GM18505 (cell line): Measurements from ENCODE around the gene BABAM2.

ENCODE experiments used
- ATAC-seq: cut with Tn5 transposase; IDR thresholded peaks from one replicate; pipeline ENCODE4 v1.9.1; 2021; ENCODE audit not compliant: unreplicated experiment
- POLR2A ChIP-seq: IDR thresholded peaks from 4 replicates; pipeline ENCODE4 v1.6.1; 2011; ENCODE audit warnings: borderline replicate concordance; ENCODE audit not compliant: insufficient read depth, insufficient read length; ENCODE audit errors: extremely low read depth

The BABAM2 gene

DNA sequence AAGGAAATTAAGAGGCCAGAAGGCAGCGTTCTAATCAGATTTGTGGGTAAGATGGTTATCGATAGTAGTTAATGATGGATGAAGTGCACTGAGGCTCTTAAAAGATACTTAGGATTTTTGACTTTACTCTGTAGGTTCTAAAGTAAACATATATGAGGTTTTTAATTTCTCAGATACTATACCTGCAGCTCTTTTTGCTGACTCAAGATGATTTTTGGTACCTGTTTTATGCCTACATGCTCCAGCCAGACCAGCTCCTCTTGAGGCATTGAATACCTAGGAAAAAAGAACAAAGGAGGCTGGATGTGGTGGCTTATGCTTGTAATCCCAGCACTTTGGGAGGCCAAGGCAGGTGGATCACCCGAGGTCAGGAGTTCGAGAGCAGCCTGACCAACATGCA is 260.5 kb downstream of the BABAM2 start:
- ATAC-seq: no peak
- TF ChIP-seq POLR2A: no peak

DNA sequence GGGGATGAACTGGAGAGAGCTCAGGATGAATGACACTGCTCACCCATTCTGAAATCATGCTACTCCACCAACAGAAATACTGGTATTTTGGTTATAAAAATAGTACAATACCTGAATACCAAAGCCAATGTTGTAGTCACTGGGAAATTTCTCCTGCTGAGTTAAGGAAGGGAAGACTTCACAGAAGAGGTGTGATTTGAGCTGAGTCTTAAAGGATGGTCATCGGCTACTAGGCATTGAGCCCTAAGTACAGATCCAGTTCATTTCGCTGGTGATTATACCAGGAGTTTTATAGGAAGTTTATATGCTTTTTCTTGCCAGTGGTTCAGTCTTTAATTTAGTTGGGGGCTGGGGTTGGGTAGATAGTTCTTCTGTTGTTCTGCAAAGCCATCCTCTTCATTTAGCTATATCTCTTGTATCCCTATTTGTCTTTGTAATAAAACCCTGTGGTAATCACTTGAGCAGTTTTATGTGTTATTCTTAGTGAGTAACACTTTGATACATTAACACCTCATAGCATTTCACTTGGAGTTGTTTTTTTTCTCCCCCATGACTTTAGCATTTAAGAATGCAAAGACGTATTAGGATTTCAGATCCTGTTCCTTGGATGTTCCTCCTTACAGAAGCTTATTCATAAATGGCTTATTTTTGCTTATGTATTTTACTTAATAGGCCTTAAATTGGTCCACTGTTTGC is 262.2 kb downstream of the BABAM2 start:
- ATAC-seq: no peak
- no peak for TF ChIP-seq POLR2A

DNA sequence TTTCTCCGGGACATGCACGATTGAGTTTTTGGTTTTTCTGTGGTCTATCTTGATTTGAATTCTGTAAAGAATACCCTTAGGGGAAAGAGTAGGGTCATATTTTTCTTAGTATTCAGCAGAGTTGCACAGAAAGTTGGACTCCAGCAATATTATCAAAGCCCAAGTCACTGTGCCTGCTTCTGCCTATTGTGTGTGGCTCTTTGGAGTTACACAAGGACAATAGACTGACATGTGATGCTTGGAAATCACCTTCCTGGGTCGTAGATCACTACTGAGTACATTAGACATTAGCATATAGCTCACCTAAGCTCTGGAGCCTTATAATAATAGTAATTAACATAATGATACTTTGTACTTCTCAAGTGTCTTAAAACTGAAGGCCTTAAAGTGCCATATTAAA is 263.3 kb downstream of the BABAM2 start:
- no peak for ATAC-seq
- TF ChIP-seq POLR2A: no peak

DNA sequence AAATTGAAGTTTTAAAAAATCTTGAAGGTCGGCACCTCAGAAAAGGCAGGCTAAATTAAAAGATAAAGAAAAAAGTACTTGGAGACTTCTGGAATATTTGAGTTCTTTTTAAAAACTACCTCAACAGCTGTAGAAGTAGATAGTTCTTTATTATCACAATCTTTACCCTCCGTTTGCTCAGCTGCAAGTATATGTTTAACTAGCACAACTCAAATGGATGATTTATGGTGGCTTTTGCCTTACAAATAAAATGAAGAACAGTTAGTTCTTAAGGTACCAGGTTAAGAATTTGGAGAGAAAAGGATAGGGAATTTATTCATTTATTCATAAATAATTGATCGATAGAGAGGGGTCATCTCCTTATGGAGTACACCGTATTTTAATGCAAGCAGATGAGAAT is 264.6 kb downstream of the BABAM2 start:
- ATAC-seq: no peak
- no peak for TF ChIP-seq POLR2A

- no peak for TF ChIP-seq POLR2A
- ATAC-seq: no peak
Measured at GRCh38 chr2:28155627-28156026, 265.1 kb downstream of the BABAM2 start.

DNA sequence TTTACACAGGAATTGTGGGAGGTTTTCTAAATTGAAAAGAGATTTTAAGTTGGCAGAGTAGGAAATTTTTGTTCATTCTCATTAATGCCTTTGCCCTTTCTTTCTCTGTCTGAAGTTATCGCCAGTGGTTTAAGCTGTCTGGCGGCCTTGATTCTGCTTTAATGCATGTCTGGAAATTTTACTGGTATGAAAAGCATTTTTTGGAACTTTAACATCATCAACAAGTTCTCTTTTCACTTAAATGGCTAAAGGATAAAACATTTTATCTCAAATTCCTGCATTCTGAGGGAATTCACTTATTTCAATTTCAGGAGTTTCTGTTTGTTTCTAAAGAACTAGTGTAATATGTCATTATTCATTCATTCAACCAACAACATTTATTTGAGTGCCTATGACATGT is 268.3 kb downstream of the BABAM2 start:
- ATAC-seq: no peak
- no peak for TF ChIP-seq POLR2A

DNA sequence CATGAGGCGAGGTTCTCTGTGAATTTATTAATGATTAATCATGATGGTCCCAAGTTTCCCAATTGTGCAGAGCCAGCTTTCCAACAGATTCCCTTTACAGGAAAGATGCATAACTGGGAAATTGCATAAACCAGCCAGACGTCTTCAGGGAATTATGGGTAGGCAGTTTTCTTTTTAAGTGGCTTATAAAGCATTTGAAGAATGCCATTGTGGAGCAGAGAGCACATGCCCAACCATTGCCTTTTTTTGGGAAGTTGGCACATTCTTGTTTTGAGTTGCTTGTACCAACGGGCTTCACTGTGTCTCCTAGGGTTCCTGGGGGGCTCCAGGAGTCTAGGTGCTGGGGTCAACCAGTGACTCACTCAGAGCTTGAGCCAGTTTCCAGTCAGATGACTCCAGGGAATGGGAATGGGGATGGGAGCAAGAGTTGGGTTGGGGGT is 270.5 kb downstream of the BABAM2 start:
- ATAC-seq: no peak
- no peak for TF ChIP-seq POLR2A

DNA sequence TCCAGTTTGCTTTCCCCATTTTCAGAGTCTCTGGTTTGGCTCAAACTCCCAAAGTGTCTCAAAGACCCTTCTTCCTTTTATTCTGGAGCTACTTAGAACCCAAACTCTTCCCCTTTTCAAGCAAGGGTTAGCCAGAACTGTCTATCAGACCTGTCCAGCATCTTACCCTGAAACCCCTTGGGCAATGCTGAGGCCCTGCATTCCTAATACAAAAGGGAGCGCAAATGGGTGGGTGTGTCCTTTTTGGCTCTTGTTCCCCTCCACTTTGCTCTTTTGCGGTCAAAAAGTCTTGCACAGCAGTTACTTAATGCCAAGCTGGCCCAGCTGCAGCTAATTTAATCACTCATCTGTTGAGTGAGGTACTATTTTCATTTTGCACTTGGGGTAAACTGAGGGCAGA is 270.9 kb downstream of the BABAM2 start:
- TF ChIP-seq POLR2A: no peak
- ATAC-seq: no peak

DNA sequence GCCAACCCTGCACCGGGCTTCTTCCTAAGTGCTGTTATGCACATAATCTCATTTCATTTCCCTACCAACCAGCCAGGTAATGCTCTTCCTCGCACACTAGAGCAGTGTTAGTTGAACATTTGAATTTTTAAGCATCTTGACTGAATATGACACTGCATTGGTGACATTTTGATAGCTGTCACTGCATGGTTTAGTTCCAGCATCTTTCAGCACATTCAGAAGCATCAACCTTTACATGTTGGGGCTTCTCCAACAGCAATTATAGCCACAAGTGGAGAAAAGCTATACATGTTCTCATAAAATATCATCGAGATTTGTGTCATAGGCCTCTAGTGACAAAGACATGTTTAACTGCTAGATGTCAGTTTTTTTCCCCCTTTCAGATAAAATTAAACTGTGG is 272.0 kb downstream of the BABAM2 start:
- TF ChIP-seq POLR2A: no peak

DNA sequence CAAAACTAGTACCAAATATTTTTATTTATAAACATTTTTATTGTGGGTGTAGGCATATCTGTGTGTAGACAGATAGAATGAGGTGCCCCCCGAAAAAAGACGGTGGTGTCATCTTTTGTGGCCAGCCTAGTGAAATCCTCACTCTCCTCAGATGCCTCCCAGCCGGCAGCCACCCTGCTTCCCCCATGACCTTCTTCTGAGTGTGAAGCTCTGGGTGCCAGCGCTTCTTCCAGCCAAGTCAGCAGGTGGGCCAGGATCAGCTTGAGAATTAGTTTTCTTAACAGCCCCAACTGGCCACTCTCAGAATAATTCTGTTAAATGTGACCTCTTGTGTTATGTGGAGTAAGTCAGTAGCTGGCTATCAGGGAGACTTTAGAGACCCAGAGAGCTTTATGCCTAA is 272.5 kb downstream of the BABAM2 start:
- no peak for TF ChIP-seq POLR2A
- no peak for ATAC-seq

More for the DNA sequence above, 272.0 kb downstream of the BABAM2 start:
- no peak for ATAC-seq

DNA sequence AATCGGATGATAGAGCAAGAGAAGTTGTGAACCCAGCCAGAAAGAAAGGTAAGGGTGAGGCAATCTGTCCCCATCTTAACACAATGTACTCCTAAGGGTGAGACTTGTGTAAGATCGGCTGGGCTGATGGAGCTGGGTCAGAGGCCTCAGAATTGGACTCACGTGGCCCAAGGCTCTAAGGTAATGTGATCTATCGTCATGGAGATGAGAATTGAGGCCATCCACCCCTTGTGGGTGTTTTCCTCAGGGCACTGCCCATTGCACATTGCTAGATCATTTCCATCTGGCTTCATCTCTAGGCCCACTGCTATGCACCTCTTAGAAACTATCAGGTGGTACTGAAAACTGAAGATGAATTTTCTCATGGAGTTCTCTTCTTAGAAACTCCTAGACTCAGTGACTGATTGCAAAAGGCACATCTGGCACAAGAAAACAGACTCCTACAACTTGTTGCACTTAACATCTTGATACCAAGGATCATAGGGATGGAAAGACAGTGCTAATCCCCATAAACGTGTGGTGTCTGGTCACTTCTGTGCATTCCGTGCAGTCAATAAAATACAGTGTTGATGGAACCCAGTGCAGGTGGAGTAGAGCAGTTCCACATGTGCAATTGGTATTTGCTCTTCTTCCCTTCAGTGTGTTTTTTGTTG is 273.2 kb downstream of the BABAM2 start:
- no peak for TF ChIP-seq POLR2A
- no peak for ATAC-seq

DNA sequence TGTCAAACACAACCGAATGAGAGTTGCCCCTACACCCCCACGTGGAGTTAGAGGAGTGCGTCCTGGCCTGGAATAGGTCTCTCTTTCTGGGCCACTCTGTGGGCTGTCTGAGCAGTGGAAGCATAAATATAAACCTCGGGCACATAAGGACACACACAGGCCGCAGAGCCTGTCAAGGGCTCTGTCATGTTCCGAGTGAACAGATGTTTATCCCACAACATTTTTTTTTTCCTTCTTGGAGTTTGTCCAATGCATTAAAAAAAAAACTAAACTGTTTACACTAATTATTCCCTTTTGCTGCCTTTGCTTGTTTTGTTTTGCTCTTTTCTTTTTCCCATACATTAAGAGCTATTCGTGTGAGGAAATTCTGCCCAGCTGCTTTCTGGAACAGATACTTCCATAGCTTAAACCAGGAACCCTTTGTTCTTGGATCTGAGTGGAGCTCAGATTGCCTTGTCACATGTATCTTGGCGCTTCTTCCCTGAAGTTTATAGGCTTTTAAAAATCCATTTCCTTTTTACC is 273.8 kb downstream of the BABAM2 start:
- no peak for TF ChIP-seq POLR2A
- no peak for ATAC-seq

DNA sequence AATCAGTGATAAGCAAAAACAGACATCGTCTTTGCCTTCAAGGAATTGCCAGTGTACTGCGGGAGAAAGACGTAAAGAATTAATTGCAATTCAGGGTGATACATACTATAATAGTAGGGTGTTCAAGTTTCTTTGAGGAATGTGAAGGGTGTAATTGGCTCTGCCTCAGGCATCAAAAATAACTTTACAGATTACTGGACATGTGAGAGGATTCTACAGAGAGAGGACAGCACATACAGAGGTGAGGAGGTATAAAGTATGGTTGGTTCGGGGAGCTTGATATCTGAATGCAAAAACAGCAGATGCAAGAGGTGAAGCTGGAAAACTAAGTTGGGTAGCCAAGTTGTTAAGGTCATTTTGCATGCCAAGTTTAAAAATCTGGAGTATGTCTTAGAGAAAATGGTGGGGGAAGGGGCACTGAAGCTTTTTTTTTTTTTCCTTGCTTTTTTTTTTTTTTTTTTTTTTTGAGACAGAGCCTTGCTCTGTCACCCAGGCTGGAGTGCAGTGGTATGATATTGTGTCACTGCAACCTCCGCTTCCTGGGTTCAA is 274.6 kb downstream of the BABAM2 start:
- ATAC-seq: no peak
- TF ChIP-seq POLR2A: no peak

GRCh38 chr2:28166956-28167355 is 276.4 kb downstream of the BABAM2 start:
- no peak for TF ChIP-seq POLR2A
- no peak for ATAC-seq
